HEK293T (cell line): ENCODE data around the gene SMR3A.

ENCODE experiments used
- BHLHE40 ChIP-seq: fragments of 450-650 bp; IDR thresholded peaks from 2 replicates; pipeline ENCODE4 v1.6.1; 2016; ENCODE audit warnings: mild to moderate bottlenecking, moderate library complexity, borderline replicate concordance
- ELF4 ChIP-seq: fragments of 450-650 bp; IDR thresholded peaks from 2 replicates; pipeline ENCODE4 v1.6.1; 2017; ENCODE audit warnings: antibody characterized with exemption
- FOXA1 ChIP-seq: fragments of 450-650 bp; IDR thresholded peaks from 2 replicates; pipeline ENCODE4 v1.6.1; 2016; ENCODE audit warnings: mild to moderate bottlenecking
- L3MBTL2 ChIP-seq: fragments of 450-650 bp; conservative IDR thresholded peaks from 2 replicates; pipeline ENCODE4 v1.6.1; 2016; ENCODE audit warnings: mild to moderate bottlenecking
- LEF1 ChIP-seq: fragments of 450-650 bp; IDR thresholded peaks from 2 replicates; pipeline ENCODE4 v1.6.1; 2017; ENCODE audit warnings: mild to moderate bottlenecking, borderline replicate concordance
- TARDBP ChIP-seq: fragments of 450-650 bp; IDR thresholded peaks from 2 replicates; pipeline ENCODE4 v1.6.1; 2016
- ZNF384 ChIP-seq: fragments of 450-650 bp; IDR thresholded peaks from 2 replicates; pipeline ENCODE4 v1.6.1; 2016

GRCh38 chr4:70380578-70380977 lies 20.0 kb downstream of the SMR3A start:
- TF ChIP-seq L3MBTL2, result no peak
- TF ChIP-seq ELF4, result no peak
- no peak for TF ChIP-seq FOXA1
- no peak for TF ChIP-seq LEF1
- TF ChIP-seq BHLHE40, result no peak
- no peak for TF ChIP-seq TARDBP
- no peak for TF ChIP-seq ZNF384
